K562 (cell line): Measurements from ENCODE around the gene TAF9. TPM values are rescaled to one million over a fixed set of nuclear protein-coding genes. Genes with fewer than 3 reads are reported as not detected.

Experiments used
- ATAC-seq: fragments of 200-7000 bp; cut with Tn5 transposase; 3 replicates; pipeline ENCODE4 v1.9.1; 2020; ENCODE audit warnings: moderate library complexity
- BruUV-seq: library from RNA; stranded (reverse); fragments of 400-500 nt; replicated peaks from 2 replicates; lab custom pipeline; 2021; lab: Mats Ljungman, UMichigan
- CTCF ChIA-PET: fragments of 300-600 bp; formaldehyde crosslinking; extraction: SDS; loops from one replicate; lab custom pipeline; 2021; ENCODE audit warnings: low intra/inter-chr PET ratio; lab: Yijun Ruan, JAX
- POLR2A ChIA-PET: fragments of 300-600, 350-650 bp; sonication (Branson Sonifier 250); formaldehyde crosslinking; extraction: SDS; loops from one replicate; lab custom pipeline; 2021; ENCODE audit warnings: antibody characterized with exemption, inconsistent platforms; lab: Yijun Ruan, JAX
- DNase-seq, 4 experiments: peaks; one replicate each; pipeline versions ENCODE4 v3.0.0 to v3.0.0-alpha.2; 2011 to 2018; ENCODE audit warnings: low spot score in 3 of 4, mixed read lengths in 3 of 4; ENCODE audit errors: extremely low read depth in 1 of 4
- FAIRE-seq: peaks from 2 replicates; lab custom pipeline; 2011; peaks lifted over from hg19 to GRCh38; lab: Jason Lieb, UNC
- H2AFZ ChIP-seq: 2 replicates; pipeline ENCODE4 v1.6.0; 2011; ENCODE audit warnings: low read depth, low read length, control low read depth, inconsistent platforms
- H3K27ac ChIP-seq: fragments of 200-600 bp; 3 replicates; pipeline ENCODE4 v1.8.0; 2011; ENCODE audit warnings: low read depth, mild to moderate bottlenecking, control low read depth, inconsistent platforms, low read length, moderate library complexity, mixed read lengths; ENCODE audit errors: extremely low read depth
- H3K27me3 ChIP-seq, 2 experiments: fragments of 300-600 bp in 1 of 2; 2 replicates in 1 of 2; 3 replicates in 1 of 2; pipeline versions ENCODE4 v1.6.0 to v1.8.0; 2011; ENCODE audit warnings: inconsistent platforms in 2 of 2, low read length in 2 of 2, mild to moderate bottlenecking in 1 of 2, mixed read lengths in 1 of 2, moderate library complexity in 1 of 2; ENCODE audit not compliant: control insufficient read depth in 2 of 2, insufficient read depth in 2 of 2
- H3K36me3 ChIP-seq: fragments of 300-600 bp; 3 replicates; pipeline ENCODE4 v1.8.0; 2011; ENCODE audit warnings: mild to moderate bottlenecking, low read length, inconsistent platforms; ENCODE audit not compliant: control insufficient read depth, insufficient read depth
- H3K4me1 ChIP-seq, 2 experiments: fragments of 200-600 bp in 1 of 2; replicated peaks in 1 of 2; 2 replicates in 1 of 2; 3 replicates in 1 of 2; pipeline versions ENCODE4 v1.5.1 to v1.8.0; 2011; ENCODE audit warnings: inconsistent platforms in 2 of 2, low read length in 2 of 2, mild to moderate bottlenecking in 1 of 2, mixed read lengths in 1 of 2, moderate library complexity in 1 of 2; ENCODE audit not compliant: control insufficient read depth in 2 of 2, insufficient read depth in 2 of 2
- H3K4me2 ChIP-seq: 2 replicates; pipeline ENCODE4 v1.6.1; 2011; ENCODE audit warnings: low read length, control low read depth, inconsistent platforms, mixed read lengths; ENCODE audit not compliant: insufficient read depth
- H3K4me3 ChIP-seq: fragments of 200-600 bp; sonication (generic), shearing (Covaris generic); 2 replicates; pipeline ENCODE4 v1.5.1; 2016; ENCODE audit warnings: control low read depth, inconsistent platforms
- H3K79me2 ChIP-seq: fragments of 200-600 bp; 3 replicates; pipeline ENCODE4 v1.8.0; 2011; ENCODE audit warnings: low read length, inconsistent platforms; ENCODE audit not compliant: control insufficient read depth, insufficient read depth
- H3K9ac ChIP-seq, 2 experiments: 2 replicates each; pipeline versions ENCODE4 v1.6.0 to v1.6.1; 2011; ENCODE audit warnings: low read depth in 2 of 2, low read length in 2 of 2, control low read depth in 1 of 2, inconsistent platforms in 1 of 2, mild to moderate bottlenecking in 1 of 2, mixed read lengths in 1 of 2; ENCODE audit not compliant: insufficient read depth in 1 of 2
- H3K9me1 ChIP-seq: one replicate; pipeline ENCODE4 v1.6.0; 2011; ENCODE audit warnings: inconsistent platforms, mild to moderate bottlenecking, low read length, moderate library complexity; ENCODE audit not compliant: control insufficient read depth, insufficient read depth
- H3K9me3 ChIP-seq: replicated peaks from 2 replicates; pipeline ENCODE4 v1.5.1; 2011; ENCODE audit warnings: low read depth, low read length, inconsistent platforms; ENCODE audit not compliant: control insufficient read depth, insufficient read depth
- H4K20me1 ChIP-seq: replicated peaks from 2 replicates; pipeline ENCODE4 v1.6.1; 2011; ENCODE audit warnings: low read length, inconsistent platforms, mixed read lengths; ENCODE audit not compliant: control insufficient read depth, insufficient read depth
- BACH1 ChIP-seq: fragments of 200-800 bp; sonication (Bioruptor generic); IDR thresholded peaks from 2 replicates; pipeline ENCODE4 v1.6.1; 2016; ENCODE audit warnings: missing genetic modification characterization, missing compliant biosample characterization
- CREM ChIP-seq: IDR thresholded peaks from 2 replicates; pipeline ENCODE4 v1.6.1; 2014; ENCODE audit warnings: antibody characterized with exemption, low read depth
- CTCF ChIP-seq, 3 experiments: IDR thresholded peaks in 2 of 3; conservative IDR thresholded peaks in 1 of 3; 2 replicates each; pipeline ENCODE4 v1.5.1; 2011 to 2012; ENCODE audit warnings: low read length in 3 of 3, mild to moderate bottlenecking in 3 of 3, control low read depth in 2 of 3, improper control_type of control experiment in 1 of 3, inconsistent platforms in 1 of 3, low read depth in 1 of 3, mixed read lengths in 1 of 3, moderate library complexity in 1 of 3; ENCODE audit not compliant: insufficient read depth in 2 of 3
- DMBX1 ChIP-seq: fragments of 250-450 bp; sonication (Bioruptor Pico); IDR thresholded peaks from 2 replicates; pipeline ENCODE4 v1.8.0; 2022; ENCODE audit warnings: inconsistent platforms, mild to moderate bottlenecking, moderate library complexity, borderline replicate concordance
- HEY1 ChIP-seq: fragments of 250-450 bp; sonication (Bioruptor Pico); IDR thresholded peaks from 2 replicates; pipeline ENCODE4 v1.5.0; 2020; ENCODE audit warnings: mild to moderate bottlenecking, moderate library complexity, borderline replicate concordance
- MEIS2 ChIP-seq: fragments of 450-650 bp; IDR thresholded peaks from 2 replicates; pipeline ENCODE4 v1.6.1; 2014; ENCODE audit warnings: mild to moderate bottlenecking; ENCODE audit not compliant: partially characterized antibody
- PYGO2 ChIP-seq: fragments of 450-650 bp; IDR thresholded peaks from 2 replicates; pipeline ENCODE4 v1.6.1; 2016; ENCODE audit warnings: mild to moderate bottlenecking, missing genetic modification characterization, moderate library complexity, missing compliant biosample characterization
- SMAD1 ChIP-seq: fragments of 150-350 bp; IDR thresholded peaks from 2 replicates; pipeline ENCODE4 v1.6.1; 2014; ENCODE audit warnings: low read length, low read depth; ENCODE audit not compliant: partially characterized antibody
- TARDBP ChIP-seq: fragments of 450-650 bp; IDR thresholded peaks from 2 replicates; pipeline ENCODE4 v1.6.1; 2016
- TBL1XR1 ChIP-seq, 2 experiments: IDR thresholded peaks; 2 replicates each; pipeline ENCODE4 v1.6.1; 2012; ENCODE audit warnings: improper control_type of control experiment in 2 of 2, low read length in 2 of 2, mild to moderate bottlenecking in 1 of 2
- TEAD4 ChIP-seq, 2 experiments: sonication (generic) in 1 of 2; formaldehyde crosslinking in 1 of 2; IDR thresholded peaks; 2 replicates each; pipeline versions ENCODE4 v1.6.1 to v1.8.0; 2012 to 2022; ENCODE audit warnings: borderline replicate concordance in 1 of 2, inconsistent platforms in 1 of 2, low read length in 1 of 2, mild to moderate bottlenecking in 1 of 2, missing genetic modification reagents in 1 of 2
- TFAM ChIP-seq: fragments of 250-450 bp; sonication (Bioruptor Pico); conservative IDR thresholded peaks from 2 replicates; pipeline ENCODE4 v1.5.0; 2021; ENCODE audit warnings: mild to moderate bottlenecking, moderate library complexity
- ZBTB17 ChIP-seq: fragments of 450-650 bp; formaldehyde crosslinking; IDR thresholded peaks from 2 replicates; pipeline ENCODE4 v1.4.0; 2020; ENCODE audit warnings: mild to moderate bottlenecking
- ZNF133 ChIP-seq: fragments of 250-450 bp; sonication (Bioruptor Pico); IDR thresholded peaks from 2 replicates; pipeline ENCODE4 v1.4.0; 2020; ENCODE audit warnings: mild to moderate bottlenecking
- ZNF316 ChIP-seq: fragments of 450-650 bp; IDR thresholded peaks from 2 replicates; pipeline ENCODE4 v1.6.1; 2016
- ZNF512 ChIP-seq: IDR thresholded peaks from 2 replicates; pipeline ENCODE4 v1.6.1; 2016; ENCODE audit warnings: missing genetic modification characterization, missing compliant biosample characterization
- whole genome bisulfite sequencing: fragments of 100-300 bp; shearing (Covaris generic); methylation state at CpG from one replicate; pipeline ENCODE4 v1.1.6; 2016; ENCODE audit warnings: low coverage, mixed read lengths; ENCODE audit not compliant: insufficient coverage; ENCODE audit errors: missing lambda C conversion rate; 5-methylcytosine and 5-hydroxymethylcytosine counted together
- in situ Hi-C: fragments of 300-500 bp; cut with MboI; formaldehyde crosslinking; loops from 4 replicates; pipeline ENCODE4 v1.15.0; 2018; ENCODE audit warnings: inconsistent platforms, mixed read lengths
- intact Hi-C: fragments of 100-400 bp; cut with micrococcal nuclease; formaldehyde crosslinking; loops from 2 replicates; pipeline ENCODE4 v1.14.2; 2022
- polyA plus RNA-seq, 8 experiments: library from polyadenylated mRNA; depleted of rRNA in 4 of 8; stranded (reverse) in 5 of 8; unstranded in 3 of 8; fragments of >200 nt; fragmentation: Nextera tagmentation in 2 of 8; fragmentation: Illumina TruSeq in 1 of 8; extraction: Ambion mirVana in 2 of 8; extraction: Trizol in 1 of 8; gene quantifications; 2 replicates each; pipeline versions ENCODE4 v1.2.1 to v1.2.3, GENCODE V29; 2011 to 2014; ENCODE audit warnings: inconsistent platforms in 1 of 8, missing spikeins in 1 of 8
- total RNA-seq, 7 experiments: library from RNA; depleted of rRNA in 6 of 7; stranded (reverse); fragments of >200 nt in 6 of 7; fragmentation: Illumina TruSeq in 2 of 7; extraction: Trizol in 2 of 7; gene quantifications; 2 replicates each; pipeline versions ENCODE4 v1.2.1 to v1.2.3, GENCODE V29; 2011 to 2021; ENCODE audit warnings: low replicate concordance in 1 of 7
- TF ChIP-seq, protein P1 (sequence below): fragments of 250-450 bp; sonication (Bioruptor Pico); IDR thresholded peaks from 2 replicates; pipeline ENCODE4 v1.8.0; 2022; ENCODE audit warnings: inconsistent platforms, mild to moderate bottlenecking, moderate library complexity, borderline replicate concordance

Gene TAF9
- total and polyA plus RNA-seq, 9 of the 15 experiments (the other 6 are each of a cell fraction or from before 2014, with no cell fraction given): 119 to 566 (median 207) TPM

DNA sequence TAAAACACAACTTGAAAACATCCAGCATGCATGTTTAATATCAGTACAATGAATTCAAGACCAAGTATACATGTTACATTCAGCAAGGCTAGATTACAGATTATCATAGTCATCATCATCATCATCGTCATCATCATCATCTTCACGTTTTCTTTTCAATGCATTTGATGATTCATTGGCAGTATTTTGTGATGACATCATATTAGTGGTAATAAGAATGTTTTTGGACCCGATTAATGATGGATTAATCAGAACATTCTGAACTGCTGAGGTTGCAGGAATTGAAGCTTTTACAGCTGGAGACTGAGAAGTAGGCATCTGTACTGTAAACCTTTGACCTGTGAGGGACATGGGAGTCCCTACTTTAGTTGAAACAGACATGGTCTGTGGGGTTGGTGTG, 4.5 kb downstream of the TAF9 start (continued):
- TF ChIP-seq SMAD1 (no peak), ZNF316 (peak; percentile 83)

DNA sequence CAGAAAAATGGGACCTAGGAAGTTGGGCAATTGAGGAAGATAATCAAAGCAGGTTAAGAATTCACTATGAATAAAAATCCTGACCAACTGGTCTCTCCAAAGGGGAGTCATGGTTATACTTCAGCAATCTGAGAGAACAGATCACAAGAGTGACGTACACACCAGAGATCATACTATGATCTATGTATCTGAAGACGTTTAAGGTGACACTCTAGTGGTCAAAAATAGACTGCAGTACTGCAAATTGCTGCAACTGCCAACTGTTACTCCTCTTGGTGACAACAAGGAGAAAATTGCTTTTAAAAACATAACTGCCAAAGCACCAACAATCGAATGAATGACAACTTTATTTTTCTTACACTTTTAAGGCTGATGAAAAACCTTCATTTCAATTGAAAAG, 4.9 kb downstream of the TAF9 start:
- ChIA-PET POLR2A (no interaction called here), CTCF (interaction anchor here (0.5 kb wide), 1 partner anchor 256 kb away, joined by 4 read pairs; no protein-coding TSS in a partner anchor)
- intact Hi-C loops (no loop called here), in situ Hi-C loops (no loop called here)
- peak; percentile 33 to 40 (median 37) for DNase-seq
- H3K9me1 ChIP-seq: no peaks in the 10 kb centered on the region
- no peak overlapping the region for H3K9ac ChIP-seq
- no peak overlapping the region for H3K4me2 ChIP-seq
- no peak overlapping the region for H3K4me3 ChIP-seq
- H3K36me3 ChIP-seq: peaks cover 68% of the 10 kb centered on the region
- peaks cover 5 to 6% of the 10 kb centered on the region in 2 experiments; a peak in 4 of 5 replicates for H3K4me1 ChIP-seq
- no peak overlapping the region for H2AFZ ChIP-seq
- peaks cover 91% of the 10 kb centered on the region for H3K79me2 ChIP-seq
- H3K9me3 ChIP-seq: no peaks in the 10 kb centered on the region
- WGBS: 50% methylated on average over 3 of the region's 3 CpGs
- BruUV-seq: no TSS peak
- FAIRE-seq: peak; percentile 6
- peak overlapping the region; percentile 32; the same call in 1 of the 3 replicates for H3K27ac ChIP-seq
- ATAC-seq: peak; percentile 28
- H3K27me3 ChIP-seq: no peaks in the 10 kb centered on the region
- no peaks in the 10 kb centered on the region for H4K20me1 ChIP-seq
- peak; percentile 30 to 48 (median 41); a peak in 4 of 6 replicates for TF ChIP-seq CTCF (IDR thresholded peaks at IDR 0.05 in 2 of 3, conservative IDR thresholded peaks at IDR 0.05 in 1 of 3; ENCODE audit: insufficient read depth in 2 of 3, low read depth in 1 of 3, low read length in 3 of 3)
- TF ChIP-seq TFAM (CRISPR knock-in tag): no peak
- TF ChIP-seq PYGO2: no peak
- TF ChIP-seq TEAD4 (IDR thresholded peaks at IDR 0.05; ENCODE audit: low read length): 0 out of 2 replicates have a peak, but pooled peaks have one; percentile 11
- no peak for TF ChIP-seq TEAD4 (CRISPR knock-in tag; IDR thresholded peaks at IDR 0.05; ENCODE audit: borderline replicate concordance)
- TF ChIP-seq ZNF316: no peak
- no peak for TF ChIP-seq ZBTB17
- TF ChIP-seq ZNF512: no peak
- TF ChIP-seq ZNF133 (CRISPR knock-in tag): no peak
- TF ChIP-seq, protein P1, sequence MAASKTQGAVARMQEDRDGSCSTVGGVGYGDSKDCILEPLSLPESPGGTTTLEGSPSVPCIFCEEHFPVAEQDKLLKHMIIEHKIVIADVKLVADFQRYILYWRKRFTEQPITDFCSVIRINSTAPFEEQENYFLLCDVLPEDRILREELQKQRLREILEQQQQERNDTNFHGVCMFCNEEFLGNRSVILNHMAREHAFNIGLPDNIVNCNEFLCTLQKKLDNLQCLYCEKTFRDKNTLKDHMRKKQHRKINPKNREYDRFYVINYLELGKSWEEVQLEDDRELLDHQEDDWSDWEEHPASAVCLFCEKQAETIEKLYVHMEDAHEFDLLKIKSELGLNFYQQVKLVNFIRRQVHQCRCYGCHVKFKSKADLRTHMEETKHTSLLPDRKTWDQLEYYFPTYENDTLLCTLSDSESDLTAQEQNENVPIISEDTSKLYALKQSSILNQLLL (CRISPR knock-in tag): no peak
- no peak for TF ChIP-seq TARDBP
- no peak for TF ChIP-seq DMBX1 (CRISPR knock-in tag)
- TF ChIP-seq TBL1XR1 (IDR thresholded peaks at IDR 0.05; ENCODE audit: low read length in 2 of 2): no peak
- peak; percentile 20 for TF ChIP-seq MEIS2
- no peak for TF ChIP-seq HEY1 (CRISPR knock-in tag)
- no peak for TF ChIP-seq BACH1 (tag)
- TF ChIP-seq CREM: peak; percentile 43; the same call in 1 of the 2 replicates
